ENCODE results near the gene PPM1M.

- TF ChIP-seq CTCF (IDR thresholded peaks at IDR 0.05) (no peak), EP300 (IDR thresholded peaks at IDR 0.05) (no peak), POLR2A (IDR thresholded peaks at IDR 0.05) (no peak), POLR2AphosphoS5 (IDR thresholded peaks at IDR 0.05) (no peak)
These were observed 22.5 kb downstream of the PPM1M start for GRCh38 chr3:52268036-52268435.

Measured in stomach (tissue), 4 donors.